AG20443 (cell line): Measurements from ENCODE around the gene PLAC9.
"Not testable (repeated sequence)": the region's sequence is repeated elsewhere in the genome, so short reads cannot be mapped to it uniquely, and the experiment has no call there.

ENCODE experiments used
- DNase-seq: peaks from one replicate; pipeline ENCODE4 v3.0.0; 2012; ENCODE audit warnings: low spot score, mixed read lengths

PLAC9 gene, protein sequence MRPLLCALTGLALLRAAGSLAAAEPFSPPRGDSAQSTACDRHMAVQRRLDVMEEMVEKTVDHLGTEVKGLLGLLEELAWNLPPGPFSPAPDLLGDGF

DNA sequence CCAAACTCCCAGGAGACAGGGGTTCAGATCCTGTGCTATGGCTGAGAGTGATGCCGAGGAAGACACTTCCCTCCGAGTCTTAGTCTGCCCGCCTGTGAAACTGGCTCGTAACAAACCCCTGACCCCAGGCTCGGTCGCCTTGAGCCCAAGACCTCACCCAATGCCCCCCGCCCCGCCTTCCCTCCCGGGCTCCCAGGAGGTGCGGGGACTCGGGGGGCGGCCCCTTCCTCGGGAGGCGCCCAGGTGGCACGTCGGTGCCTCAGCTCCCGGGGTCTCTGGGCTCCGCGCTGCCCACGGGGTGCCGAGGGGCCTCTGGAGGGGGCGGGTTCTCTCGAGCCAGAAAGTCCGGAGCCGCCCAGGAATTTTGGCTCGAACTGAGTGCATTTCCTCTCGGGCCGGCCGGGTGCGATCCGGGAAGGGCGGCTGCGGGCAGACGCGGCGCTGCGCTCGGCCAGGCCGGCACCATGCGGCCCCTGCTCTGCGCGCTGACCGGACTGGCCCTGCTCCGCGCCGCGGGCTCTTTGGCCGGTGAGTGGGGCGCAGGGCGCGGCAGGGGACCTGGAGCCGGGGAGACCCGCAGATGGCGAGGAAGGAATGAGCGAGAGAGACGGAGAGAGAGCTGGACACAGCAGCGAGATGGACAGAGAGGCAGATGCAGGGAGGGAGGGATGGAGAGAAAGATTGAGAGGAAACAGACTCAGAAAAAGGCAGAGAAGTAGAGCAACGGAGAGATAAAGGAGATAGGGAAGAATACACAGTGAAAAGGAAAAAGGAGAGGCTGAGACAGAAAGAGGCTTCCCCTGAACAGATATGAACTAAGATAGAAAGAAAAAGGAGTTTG lies at the start of gene PLAC9:
Gene PLAC9, plus strand, starts transcription at position 432 of the 841 bp plus-strand sequence. Its CDS starts 33 bp downstream, at position 465.
- peak; percentile 85 for DNase-seq

DNA sequence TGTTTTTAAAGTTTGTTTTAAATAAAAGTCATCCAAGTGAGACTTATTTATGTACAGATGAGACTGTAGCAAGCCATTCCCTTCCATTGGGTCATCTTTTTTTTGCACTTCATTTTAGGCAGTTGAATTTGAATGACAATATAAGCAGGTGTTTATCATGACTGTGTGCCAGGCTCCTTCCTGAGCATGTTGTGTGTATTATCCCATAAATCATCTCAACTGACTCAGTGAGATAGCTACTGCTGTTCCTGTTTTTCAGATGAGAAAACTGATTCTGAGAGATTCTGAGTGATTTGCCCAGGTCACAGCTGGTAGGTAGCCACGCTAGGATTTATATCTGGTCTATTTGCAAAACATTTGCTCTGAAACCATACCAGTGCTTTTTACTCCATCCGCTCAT lies 42.4 kb upstream of the PLAC9 start:
- no peak for DNase-seq

DNA sequence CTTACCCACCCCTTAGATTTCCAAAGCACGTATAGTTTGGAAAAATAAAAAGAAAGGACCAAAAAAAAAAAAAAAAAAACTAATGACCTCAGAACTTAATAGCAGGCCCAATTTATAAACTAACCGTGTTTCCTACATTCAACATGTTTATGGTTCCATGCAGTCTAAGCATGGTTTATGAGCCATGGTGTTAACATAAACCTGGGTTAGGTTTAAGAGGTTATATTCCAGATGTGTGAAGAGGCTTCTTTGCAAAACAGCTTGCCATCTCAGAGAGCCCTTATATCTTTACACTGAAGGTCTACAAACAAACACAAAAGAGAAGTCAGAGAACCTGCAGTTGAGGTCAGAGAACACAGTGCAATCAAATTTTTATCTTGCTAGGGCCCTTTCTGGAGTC lies 38.3 kb upstream of the PLAC9 start:
- no peak for DNase-seq

DNA sequence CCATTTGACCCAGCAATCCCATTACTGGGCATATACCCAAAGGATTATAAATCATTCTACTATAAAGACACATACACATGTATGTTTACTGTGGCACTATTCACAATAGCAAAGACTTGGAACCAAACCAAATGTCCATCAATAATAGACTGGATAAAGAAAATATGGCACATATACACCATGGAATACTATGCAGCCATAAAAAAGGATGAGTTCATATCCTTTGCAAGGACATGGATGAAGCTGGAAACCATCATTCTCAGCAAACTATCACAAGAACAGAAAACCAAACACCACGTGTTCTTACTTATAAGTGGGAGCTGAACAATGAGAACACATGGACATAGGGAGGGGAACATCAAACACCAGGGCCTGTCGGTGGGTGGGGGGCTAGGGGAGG lies 34.3 kb upstream of the PLAC9 start:
- not testable (repeated sequence) for DNase-seq

DNA sequence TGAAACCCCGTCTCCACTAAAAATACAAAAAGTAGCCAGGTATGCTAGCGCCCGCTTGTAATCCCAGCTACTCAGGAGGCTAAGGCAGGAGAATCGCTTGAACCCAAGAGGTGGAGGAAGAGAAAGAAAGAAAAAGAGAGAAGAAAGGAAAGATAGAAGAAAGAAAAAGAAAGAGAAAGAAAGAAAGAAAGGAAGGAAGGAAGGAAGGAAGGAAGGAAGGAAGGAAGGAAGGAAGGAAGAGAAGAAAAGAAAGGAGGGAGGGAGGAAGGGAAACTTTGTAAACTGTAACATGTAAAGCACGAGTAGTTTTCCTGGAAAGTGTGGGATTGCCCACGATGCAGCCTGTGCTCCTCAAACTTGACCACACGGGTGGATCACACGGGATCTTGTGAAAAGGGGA lies 33.2 kb upstream of the PLAC9 start:
- DNase-seq: not testable (repeated sequence)

DNA sequence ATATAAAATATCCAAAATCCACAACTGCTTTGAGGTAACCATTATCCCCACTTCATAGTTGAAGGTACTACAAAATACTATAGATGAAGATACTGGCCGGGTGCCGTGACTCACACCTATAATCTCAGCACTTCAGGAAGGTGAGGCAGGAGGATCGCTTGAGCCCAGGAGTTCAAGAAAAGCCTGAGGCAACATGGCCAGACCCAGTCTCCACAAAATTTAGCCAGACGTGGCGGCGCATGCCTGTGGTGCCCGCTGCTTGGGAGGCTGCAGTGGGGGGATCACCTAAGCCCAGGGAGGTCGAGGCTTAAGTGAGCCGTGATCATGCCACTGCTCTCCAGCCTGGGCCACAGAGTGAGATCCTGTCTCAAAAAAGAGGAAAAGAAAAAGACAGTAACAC lies 32.4 kb upstream of the PLAC9 start:
- no peak for DNase-seq

DNA sequence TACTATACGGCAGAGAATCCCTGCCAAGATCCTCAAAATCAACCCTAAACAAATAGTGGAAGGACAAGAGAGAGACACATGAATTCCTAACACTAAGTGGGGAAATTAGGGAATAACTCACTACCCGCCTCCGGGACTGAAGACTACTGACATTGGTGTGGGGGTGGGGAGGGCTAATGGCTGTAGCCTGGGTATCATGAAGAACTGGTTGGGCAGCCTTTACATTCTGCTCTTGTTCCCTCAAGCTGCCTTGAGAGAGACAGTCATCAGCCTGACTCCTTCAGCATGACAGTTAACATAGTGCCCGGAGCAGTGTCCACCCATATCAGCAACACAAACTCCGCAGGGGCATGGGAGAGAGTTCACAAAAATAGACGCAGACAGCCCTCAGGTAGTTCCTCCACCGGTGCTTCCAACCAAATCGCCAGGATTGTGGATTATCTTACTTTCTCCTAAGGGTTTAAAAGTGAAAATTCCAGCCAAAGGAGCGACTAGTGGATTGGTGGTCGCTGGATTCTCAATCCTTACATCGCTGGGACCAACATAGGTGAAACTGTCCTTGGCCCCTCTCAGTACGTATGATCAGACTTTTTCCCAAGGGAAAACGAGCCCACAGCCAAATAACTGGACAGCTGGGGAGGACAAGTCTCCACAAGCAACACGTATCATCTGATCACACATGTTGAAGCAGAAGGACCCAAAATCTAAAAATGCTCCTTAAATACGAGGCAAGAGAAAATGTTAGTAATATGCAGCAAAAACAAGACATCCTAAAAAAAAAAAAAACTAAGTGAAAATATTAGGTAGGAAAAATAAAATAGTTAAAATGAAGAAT lies 31.5 kb upstream of the PLAC9 start:
- no peak for DNase-seq

DNA sequence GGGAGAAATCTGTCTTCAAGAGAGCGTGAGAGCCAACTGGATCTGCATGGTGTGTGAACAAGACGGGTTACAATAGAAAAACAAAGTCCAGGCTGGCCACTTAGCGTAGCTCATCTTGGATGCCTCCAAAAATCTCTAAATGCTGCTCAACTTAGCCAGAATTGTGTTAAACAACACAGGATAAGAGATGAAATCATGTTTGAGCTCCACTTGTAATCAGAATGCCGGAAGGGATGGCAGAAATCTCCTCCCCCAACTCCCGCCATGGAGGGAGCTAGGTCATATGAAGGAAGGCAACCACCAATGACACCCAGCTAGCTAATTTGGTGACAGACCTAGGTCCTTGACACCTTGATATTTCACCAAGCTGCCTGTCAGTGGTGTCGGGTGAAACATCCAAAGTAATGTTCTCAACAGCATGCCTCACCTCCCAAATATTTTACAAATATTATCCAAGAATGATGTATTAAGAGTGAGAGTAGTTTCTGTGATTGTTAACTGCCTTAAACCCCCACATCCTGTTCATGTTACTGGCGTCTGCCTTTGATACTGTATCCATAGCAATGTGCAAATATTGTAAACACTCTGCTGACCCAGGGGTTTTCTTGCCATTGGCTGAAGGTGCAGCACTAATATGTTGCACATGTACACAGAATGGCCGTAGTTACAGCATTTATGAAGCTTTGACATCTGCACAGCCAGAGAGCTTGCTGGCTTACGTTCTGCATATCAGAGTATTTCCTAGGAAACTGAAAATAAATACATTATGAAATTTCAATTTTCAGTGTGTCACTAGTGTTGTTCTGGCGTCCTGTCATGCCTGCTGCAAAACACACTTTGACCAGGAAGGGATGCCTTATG lies 28.2 kb upstream of the PLAC9 start:
- DNase-seq: peak; percentile 81

DNA sequence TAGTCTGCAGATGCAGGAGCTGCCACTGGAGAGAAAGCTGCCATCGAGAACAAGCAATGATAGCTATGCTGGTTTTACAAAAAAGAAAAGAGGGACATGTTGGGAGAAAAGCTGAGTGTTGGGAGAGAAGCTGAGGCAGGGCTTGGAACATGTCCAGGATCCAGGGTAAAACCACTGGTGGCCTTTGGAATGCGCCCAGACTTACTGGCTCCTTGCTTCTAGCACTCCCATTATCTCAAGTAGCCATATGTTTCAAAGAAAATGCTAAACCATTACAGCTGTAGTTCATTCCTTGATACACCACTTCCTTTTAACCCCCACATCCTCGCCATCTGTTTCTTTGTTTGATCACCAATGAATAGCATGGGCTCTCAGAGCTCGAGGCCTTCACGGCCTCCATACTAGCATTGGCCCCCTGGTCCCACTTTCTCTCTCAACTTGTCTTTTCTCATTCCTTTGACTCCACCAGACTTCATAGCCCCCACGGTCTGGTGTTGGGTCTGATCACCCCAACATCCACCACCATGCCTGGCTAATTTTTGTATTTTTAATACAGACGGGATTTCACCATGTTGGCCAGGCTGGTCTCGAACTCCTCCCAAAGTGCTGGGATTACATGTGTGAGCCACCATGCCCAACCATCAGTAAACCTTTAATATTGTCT lies 23.8 kb upstream of the PLAC9 start:
- no peak for DNase-seq

DNA sequence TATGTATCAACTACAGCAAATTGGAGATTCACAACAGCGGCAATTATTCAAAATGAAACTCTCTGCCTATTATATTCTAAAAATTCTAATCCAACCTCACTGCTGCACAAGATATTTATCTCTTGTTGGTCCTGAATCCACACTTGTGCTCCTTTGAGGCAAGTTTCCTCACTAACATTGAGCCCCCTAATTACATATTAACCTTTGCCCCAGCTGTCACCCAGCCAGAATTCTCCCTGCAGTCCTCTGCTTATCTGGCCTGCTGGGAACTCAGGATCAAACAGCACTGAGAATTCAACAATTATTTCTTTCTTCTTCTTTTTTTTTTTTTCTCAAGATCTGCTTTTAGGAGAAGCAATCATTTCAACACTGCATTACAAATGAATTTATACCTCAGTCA lies 21.5 kb upstream of the PLAC9 start:
- DNase-seq: no peak

DNA sequence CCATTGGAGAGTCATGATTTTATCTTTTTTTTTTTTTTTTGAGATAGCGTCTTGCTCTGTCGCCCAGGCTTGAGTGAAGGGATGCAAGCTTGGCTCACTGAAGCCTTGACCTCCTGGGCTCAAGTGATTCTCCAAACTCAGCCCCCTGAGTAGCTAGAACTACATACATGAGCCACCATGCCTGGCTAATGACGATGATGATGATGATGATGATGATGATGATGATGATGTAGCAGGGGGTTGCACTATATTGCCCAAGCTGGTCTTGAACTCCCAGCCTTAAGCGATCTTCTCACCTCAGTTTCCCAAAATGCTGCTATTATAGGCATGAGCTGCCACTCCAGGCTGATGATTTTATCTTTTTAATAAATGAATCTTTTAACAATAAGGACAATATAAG lies 13.9 kb upstream of the PLAC9 start:
- DNase-seq: no peak

DNA sequence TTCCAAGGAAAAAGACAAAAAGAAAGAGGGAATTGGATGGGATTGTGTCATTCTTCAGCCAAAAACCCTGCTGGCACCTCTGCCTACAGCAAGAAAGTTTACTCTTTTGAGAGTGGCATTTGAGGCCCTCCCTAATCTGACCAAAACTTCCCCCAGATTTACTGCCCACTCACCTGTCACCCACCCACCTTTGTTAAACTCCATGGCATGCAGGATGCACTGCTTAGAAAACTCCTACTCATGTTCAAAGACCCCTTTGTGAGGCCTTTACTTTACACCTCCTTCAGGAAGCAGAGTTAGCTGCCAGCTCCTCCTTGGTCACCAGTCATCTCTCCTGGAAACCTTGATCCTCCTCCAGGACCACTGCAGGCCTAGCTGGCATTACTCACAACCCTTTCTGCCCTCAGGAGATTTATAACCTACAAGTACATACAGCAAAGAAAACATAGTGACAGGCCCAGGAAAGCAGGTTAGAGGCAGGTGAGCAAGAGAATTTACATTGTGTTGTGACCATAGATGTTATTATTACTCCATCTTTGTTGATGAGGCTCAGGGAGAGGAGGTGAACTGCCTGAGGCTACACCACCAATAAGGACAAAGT lies 10.3 kb upstream of the PLAC9 start:
- no peak for DNase-seq

DNA sequence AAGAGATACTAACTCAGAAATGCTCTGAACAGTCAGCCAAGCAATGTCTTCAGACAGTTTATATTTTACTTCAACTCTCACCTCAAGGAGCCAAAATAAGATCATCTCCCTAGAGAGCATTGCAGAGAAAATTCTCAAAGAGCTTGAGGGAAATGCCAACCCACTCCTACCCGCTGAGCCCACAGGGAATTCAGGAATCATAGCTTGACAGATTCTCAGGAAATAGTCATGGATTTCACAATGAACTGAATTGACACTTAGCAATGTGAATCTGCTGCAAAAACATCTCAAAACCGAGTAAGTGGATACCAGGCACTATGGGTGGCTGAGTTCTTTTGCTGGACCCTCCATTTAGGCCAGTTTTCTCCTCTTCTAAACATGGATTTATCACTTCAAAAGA lies 9.8 kb upstream of the PLAC9 start:
- peak; percentile 17 for DNase-seq

DNA sequence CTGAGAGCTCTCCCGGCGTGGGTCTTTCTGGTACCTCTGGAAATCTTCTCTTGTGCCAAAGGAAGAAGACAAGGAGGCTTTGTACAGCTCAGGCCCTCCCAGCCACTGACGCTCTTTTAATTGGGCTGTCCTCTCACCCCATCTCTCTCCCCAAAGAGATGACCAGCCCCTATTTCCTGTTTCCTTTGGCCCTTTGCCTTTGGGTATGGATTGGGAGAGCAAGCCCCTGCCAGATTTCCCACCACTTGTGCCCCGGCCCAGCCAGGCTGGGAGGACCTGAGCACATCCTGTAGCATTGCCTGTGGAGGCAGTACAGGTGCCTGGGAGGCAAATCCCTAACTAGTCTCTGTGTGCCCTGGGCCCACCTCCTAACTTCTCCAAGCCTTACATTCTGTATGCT lies 5.7 kb upstream of the PLAC9 start:
- no peak for DNase-seq

DNA sequence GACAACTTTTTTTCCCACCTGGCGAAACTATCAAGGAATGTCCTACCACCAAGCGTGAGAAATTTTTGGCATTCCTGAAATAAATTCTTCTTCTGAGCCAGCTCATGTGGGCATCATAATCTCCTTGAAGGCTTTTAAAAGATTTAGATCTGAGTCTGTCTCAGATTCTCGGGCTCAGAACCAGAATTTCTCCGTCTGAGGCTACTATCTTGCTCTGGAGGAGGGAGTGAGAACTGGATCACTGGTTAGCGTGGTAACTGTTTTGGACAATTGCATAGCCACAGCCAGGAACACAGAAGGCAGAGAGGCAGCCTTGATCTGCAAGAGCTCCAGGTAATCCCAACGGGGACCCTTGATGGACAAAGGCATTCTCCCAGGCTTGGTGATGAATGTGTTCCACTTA lies 1.0 kb upstream of the PLAC9 start:
- DNase-seq: no peak

DNA sequence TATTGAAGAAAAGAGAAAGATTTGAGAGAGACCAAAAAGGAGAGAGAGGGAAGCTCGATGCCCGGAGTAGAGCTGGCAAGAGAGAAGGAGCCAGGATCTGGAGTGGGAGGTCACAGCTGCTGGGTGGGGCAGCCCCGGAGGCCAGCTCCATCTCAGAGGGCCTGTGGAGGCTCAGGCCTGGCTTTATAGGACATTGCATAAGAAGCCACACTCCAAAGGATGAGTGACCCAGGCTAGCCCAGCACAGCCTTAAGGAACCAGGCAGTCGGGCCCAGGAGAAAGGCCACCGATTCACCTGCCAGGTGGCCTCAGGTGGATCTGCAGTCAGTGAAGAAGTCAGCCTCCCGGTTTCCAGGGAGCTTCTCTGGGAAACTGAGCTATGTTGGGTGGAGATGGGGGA lies 676 bp downstream of the PLAC9 start:
- DNase-seq: peak; percentile 56

DNA sequence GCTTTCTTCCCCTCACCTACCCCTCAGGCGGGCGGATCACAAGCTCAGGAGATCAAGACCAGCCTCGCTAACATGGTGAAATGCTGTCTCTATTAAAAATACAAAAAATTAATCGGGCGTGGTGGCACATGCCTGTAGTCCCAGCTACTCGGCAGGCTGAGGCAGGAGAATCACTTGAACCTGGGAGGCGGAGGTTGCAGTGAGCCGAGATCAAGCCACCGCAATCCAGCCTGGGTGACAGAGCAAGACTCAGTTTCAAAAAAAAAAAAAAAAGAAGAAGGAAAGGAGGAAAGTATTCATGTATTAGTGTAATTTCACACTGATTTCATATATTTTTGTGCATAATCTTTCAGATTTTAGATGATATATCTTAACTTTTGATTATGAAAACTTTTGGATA lies 1.2 kb downstream of the PLAC9 start:
- not testable (repeated sequence) for DNase-seq

DNA sequence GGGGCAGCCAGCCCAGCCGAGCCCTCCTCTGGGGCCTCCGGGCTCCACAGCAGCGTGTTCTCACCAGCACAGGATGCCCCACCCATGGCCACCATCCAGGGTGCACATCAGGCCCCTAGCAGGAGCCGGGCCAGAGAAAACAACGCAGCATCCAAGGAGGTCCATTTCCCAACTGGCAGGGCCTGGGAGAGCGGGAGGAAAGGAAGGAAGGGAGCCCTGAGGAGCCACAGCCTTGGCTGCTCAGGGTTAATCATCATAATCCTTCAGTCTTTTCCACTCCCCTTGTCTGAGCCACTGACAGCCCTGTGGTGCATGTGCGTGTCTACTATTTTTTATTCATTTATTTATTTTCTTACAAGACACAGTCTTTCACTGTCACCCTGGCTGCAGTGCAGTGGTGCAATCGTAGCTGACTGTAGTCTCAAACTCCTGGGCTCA lies 3.6 kb downstream of the PLAC9 start:
- peak; percentile 87 for DNase-seq

DNA sequence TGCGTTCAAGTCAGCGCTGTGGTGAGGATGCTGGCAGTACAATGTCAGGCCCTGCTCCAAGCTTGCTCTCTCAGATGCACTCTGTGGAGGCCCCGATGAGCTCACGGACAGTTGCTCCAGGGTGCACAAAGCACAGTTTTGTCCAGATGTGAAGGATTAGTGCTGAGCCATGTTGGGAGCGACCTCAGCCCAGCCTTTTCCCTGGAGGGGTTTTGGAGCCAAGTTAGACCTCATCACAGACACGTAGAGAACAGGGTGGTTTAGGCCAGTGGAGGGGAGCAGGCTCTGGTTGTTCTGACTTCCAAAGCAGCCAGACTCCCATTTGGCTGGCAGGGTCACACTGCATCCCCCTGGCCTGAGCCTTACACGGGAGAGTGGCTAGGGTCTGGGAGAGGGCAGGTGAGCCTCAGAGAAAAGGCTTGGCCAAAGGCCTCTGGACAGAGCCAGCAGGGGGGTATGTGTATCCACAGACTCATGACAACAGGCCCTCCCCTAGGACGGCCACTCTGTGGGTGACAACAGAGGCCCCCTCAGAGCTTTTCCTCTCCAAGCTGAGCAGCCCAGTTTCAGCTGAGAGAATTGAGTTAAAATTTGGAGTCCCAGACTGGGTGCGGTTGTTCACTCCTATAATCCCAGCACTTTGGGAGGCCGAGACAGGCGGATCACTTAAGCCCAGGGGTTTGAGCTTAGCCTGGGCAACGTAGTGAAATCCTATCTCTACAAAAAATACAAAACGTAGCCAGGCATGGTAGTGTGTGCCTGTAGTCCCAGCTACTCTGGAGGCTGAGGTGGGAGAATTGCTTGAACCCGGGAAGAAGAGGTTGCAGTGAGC lies 4.7 kb downstream of the PLAC9 start:
- DNase-seq: peak; percentile 56

DNA sequence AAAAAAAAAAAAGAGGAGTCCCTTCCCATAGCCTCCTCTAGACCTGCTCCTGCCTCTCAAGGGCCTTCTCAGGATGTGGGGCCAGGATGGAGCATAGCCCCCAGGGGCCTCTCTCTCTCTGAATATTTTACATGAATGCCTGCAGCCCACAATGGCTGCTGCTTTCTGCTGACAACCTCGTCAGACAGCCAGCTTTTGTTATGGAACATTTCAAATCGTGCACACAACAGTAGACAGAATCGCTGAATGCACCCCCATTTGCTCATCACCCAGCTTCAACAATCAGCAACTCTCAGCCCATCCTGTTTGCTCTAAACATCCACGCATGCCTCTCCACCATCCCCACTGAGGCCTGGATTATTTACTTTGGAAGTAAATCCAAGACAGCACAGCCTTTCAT lies 5.4 kb downstream of the PLAC9 start:
- no peak for DNase-seq
